UCSD-AML1 (cell line): ENCODE data around the gene HIF1AN.
"Not testable (repeated sequence)": the region's sequence is repeated elsewhere in the genome, so short reads cannot be mapped to it uniquely, and the experiment has no call there.

Experiments used
- DNase-seq: peaks from one replicate; lab custom pipeline; 2025; ENCODE audit not compliant: unreplicated experiment; lab: John Stamatoyannopoulos, UW

Gene HIF1AN

GRCh38 chr10:100565206-100565985 is 29.7 kb downstream of the HIF1AN start:
- no peak for DNase-seq

GRCh38 chr10:100566561-100566960 is 30.8 kb downstream of the HIF1AN start:
- no peak for DNase-seq

- no peak for DNase-seq
Measured at GRCh38 chr10:100567249-100567648, 31.5 kb downstream of the HIF1AN start.

- no peak for DNase-seq
Measured at GRCh38 chr10:100567826-100568225, 32.1 kb downstream of the HIF1AN start.

- DNase-seq: no peak
Measured at GRCh38 chr10:100568912-100569311, 33.2 kb downstream of the HIF1AN start.

- DNase-seq: no peak
Measured at GRCh38 chr10:100569687-100570481, 34.1 kb downstream of the HIF1AN start.

GRCh38 chr10:100570506-100570905 is 34.8 kb downstream of the HIF1AN start:
- no peak for DNase-seq

GRCh38 chr10:100571084-100571856 is 35.5 kb downstream of the HIF1AN start:
- no peak for DNase-seq

- not testable (repeated sequence) for DNase-seq
Measured at GRCh38 chr10:100575146-100575545, 39.4 kb downstream of the HIF1AN start.

- DNase-seq: no peak
Measured at GRCh38 chr10:100575585-100576281, 40.0 kb downstream of the HIF1AN start.

GRCh38 chr10:100576282-100576635 is 40.5 kb downstream of the HIF1AN start:
- DNase-seq: no peak

- no peak for DNase-seq
Measured at GRCh38 chr10:100579261-100580090, 43.7 kb downstream of the HIF1AN start.

- no peak for DNase-seq
Measured at GRCh38 chr10:100586959-100587358, 51.2 kb downstream of the HIF1AN start.

GRCh38 chr10:100598166-100598565 is 62.4 kb downstream of the HIF1AN start:
- no peak for DNase-seq

GRCh38 chr10:100600218-100600617 is 64.5 kb downstream of the HIF1AN start:
- no peak for DNase-seq

GRCh38 chr10:100607439-100607838 is 71.7 kb downstream of the HIF1AN start:
- DNase-seq: no peak
